ENCODE measurements around the gene ECT2.
A peak's percentile ranks its signal among the peaks of the same experiment; 100 is the strongest.

DNA sequence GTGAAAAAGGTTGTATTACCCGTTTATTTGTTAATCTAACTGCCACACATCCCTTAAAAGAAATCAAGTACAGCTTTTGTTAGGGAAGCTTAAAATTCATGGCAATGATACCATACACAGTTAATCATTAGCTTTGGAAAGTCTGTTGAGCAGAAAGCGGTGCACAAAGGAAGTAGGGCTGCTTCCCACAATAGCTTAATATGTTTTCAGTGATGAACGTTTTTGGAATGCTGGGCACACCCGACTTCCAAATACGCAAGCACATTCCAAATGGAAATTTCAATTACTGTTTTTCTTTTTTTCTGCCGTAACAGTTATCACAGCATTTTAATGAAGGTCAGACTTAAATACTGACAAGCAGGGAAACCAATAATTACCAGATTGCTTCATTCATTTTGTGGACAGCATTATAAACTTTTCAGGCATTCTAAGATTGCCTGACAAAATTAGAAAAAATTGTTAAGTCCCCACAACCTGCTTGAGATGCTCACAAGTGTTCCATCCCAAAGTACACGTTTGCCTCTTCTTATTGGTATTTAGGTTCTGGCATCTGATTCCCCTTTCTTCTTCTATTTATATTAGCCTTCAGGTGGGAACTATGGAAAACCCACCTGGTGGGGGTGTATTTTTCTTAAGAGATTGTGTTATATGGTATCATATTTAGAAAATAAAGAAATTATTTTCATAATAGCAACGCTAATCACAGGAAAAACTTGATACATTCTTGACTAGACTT, 1.1 kb upstream of the ECT2 start:
- no peak for TF ChIP-seq POLR2A (IDR thresholded peaks at IDR 0.05)
- no peak for TF ChIP-seq CTCF (IDR thresholded peaks at IDR 0.05)
- TF ChIP-seq POLR2AphosphoS5 (IDR thresholded peaks at IDR 0.05): peak; percentile 46
- no peak for TF ChIP-seq EP300 (IDR thresholded peaks at IDR 0.05)
